GM21515 (cell line): ENCODE measurements around the gene FHOD3.

Experiments used
- ATAC-seq: cut with Tn5 transposase; IDR thresholded peaks from one replicate; pipeline ENCODE4 v1.9.1; 2021; ENCODE audit not compliant: unreplicated experiment

FHOD3 gene

DNA sequence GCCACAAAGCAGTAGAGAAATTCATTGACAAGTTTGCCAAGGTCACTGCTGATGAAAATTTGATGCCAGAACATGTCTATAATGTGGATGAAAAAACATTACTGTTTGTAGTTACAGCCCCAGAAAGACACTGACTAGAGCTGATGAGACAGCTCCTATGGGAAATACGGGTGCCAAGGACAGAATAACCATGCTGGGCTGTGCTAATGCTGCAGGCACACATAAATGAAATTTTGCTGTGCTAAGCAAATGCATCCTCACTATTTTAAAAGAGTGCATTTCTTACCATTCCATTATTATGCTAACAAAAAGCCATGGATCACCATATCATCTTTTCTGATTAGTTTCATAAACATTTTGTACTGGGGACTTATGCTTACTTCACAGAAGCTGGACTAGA, 208.2 kb downstream of the FHOD3 start:
- no peak for ATAC-seq

DNA sequence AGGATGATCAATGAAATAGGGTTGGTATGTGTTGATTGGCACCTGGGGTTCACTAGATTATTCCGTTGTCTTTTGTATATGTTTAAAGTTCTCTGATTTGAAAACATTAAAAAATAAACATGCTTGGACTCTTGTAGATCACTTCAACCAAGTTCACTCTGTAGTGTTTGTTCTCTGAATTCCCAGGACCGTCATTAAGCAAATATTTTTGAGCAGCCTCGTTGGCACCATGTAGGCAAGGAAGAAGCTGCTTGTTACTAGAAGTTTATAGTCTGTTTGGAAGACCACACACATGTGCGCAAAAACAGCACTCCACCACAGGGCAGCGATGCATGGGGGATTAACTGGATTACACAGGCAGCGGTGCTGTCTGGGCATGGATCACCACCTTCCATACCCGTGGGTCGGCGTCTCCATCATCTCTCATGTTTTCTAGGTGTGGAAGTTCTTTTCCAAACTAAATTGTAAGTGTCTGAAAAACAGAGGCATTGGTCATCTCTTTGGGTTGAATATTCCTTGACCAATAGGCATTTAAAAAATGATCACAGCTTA, 212.2 kb downstream of the FHOD3 start:
- ATAC-seq: no peak

DNA sequence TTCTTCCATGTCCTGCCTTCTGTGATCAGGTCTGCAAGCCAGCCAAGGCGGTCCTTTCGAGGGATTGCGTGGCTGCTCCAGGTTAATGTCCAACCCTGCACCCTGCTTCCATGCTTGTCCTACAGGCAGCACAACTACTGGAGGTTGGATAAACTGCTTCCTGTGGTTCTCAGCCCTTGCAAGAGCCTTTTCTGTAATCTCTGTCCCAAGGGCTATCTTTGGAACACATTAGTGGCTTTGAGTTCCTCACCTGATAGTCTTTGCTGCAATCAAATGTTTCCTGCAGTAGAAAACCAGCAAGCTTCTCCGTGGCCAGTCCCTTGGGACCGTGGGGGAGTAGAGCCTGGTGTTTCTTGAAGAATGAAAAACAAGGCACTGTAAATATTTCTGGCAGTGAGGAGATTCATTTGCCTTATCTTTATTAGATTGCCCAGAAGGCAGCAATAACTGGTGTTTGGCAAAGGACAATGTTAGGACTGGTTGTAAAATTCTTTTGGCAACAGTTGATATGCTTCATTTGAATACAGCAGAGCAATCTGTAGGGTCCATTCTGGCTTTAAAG, 214.4 kb downstream of the FHOD3 start:
- ATAC-seq: no peak

DNA sequence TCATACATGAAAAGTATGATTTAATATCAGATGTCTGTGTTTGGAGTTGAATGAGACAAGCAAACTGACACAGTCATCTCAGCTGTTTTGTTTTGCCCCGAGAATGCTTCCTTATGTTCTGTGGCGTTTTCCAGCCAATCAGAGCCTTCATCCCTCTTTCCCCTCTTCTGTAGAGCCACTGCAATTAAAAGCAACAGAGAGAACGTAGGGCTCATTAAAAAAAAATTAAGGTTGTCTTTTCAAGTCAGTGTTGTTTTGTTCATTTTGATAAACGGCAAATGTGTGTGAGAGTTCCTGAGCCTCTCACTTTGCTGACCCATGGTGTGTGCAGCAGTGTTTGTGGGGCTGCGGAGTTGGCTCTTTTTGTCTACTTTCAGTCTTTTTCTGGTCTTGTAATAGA, 216.0 kb downstream of the FHOD3 start:
- ATAC-seq: no peak

DNA sequence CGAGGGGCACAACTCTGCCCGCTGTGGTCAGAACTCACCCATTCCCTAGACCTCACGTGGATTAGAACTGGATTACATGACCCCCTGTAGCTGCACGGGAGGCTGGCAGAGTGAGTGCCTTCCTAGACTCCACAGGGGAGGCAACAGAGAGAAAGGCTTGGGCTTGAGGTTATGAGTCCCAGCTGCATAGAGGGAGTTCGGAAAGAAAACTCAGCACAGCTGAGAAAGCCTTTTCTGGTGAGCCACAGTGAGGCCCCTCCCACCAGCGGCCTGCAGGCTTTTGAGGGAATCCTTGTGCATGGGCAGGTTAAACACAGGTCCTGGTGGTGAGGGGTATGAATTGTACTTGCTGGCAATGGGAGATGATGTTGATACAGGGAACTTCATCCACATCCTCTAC, 217.3 kb downstream of the FHOD3 start:
- no peak for ATAC-seq

DNA sequence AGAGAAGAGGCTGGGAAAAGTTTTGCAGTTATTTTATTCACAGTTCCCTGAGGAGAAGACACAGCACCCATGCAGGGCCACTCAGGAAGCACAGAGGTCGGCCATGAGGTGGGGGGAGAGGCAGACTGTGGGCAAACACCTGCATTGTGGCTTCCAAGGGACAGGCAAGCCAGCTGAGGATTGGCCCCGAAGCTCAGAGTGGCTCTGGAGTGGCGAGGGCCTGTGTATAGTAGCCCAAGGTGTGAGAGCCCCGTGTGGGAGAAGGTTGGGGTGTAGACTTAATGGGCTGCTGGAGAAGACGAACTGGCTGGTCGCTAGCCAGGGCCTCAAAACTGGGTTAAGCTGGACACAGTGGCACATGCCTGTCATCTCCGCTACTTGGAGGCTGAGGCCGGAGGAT, 218.7 kb downstream of the FHOD3 start:
- ATAC-seq: no peak

DNA sequence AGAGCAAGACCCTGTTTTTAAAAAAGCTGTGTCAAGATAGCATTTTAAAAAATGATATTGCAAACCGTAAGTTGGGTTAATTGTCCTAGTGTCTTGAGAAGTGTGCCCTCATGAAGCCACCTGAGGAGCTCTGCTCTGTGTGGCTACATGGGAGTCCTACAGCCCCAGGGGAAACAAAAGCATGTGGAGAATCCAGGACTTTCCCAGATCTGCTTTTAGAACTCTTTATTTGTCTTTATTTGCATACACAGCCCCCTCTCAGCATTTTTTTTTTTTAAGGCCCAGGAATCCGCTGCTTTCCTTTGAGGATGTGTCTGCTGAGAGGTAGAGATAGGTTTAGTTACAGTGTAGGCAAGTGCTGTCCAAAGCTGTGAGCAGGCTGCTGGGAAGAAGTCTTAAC, 219.2 kb downstream of the FHOD3 start:
- ATAC-seq: no peak

DNA sequence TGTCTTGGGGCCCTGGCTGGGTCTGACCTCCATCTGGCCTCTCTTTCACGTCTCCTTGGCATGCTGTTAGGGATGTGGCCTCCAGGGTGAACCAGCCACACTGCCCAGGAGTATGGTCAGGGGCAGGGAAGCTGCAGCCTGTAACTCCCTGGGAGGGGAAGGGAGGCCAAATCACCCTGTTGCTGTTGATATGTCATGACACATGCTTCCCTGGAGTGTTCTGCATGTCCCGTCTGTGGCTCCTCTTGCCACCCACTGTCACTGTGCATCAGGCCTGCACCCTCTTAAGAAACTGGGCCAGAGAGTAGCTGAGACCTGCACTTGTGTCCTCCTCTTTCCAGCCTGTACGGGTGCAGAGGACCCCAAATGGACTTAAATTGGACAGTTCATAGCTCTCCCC, 221.3 kb downstream of the FHOD3 start:
- ATAC-seq: no peak

DNA sequence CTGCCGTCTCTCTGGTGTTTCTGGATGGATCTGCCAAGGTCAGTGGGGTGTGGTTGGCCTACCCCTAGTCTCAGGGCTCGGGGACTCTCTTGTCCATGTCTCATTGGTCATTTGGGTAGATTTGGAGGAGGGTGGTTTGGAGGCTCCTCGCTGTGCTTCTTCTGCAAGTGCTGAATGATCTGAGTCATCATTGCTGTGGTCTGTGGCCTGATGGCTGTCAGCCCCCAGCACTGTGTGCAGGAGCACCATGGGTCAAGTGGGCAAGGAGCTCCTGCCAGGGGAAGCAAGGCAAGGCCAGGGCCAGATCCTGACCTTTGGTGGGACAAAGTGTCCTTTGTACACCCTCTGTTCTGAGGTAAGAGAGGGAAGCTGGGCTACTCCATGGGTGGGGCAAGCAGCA, 221.8 kb downstream of the FHOD3 start:
- ATAC-seq: no peak

DNA sequence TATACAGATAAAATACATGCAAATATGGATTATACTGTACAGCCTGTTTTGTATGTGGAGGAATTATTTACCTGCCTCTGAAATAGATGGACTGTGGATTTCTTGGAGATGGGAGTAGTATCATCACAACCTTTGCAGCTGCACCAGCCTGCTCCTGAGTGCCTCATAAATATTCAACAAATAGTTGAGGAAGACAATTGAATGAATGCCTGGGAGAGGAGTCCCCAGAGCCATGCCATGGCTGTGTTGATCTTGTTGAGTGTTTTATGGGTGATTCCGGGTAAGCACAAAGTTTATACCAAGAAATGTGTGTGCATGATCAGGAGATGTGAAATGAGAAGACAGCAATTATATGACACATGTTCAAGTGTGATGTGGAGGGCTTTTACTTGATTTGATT, 225.0 kb downstream of the FHOD3 start:
- no peak for ATAC-seq

DNA sequence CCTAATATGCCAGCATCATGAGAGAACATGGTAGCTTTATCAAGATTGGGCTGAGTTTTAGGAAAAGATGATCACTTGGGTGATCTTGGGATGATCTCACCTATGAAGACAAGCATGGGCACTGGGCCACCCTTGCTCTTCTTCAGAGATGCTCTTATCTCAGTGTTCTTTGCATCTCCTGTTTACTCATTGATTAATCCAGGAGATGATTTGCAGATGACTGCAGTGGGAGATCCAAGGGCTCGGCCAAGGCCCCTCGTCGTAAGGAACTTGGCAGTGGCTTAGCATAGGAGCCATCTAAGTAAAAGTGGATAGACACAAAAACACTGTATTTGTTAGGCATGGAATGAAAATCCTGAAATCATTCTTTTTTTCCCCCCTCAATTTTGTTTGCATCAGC, 228.4 kb downstream of the FHOD3 start:
- no peak for ATAC-seq

DNA sequence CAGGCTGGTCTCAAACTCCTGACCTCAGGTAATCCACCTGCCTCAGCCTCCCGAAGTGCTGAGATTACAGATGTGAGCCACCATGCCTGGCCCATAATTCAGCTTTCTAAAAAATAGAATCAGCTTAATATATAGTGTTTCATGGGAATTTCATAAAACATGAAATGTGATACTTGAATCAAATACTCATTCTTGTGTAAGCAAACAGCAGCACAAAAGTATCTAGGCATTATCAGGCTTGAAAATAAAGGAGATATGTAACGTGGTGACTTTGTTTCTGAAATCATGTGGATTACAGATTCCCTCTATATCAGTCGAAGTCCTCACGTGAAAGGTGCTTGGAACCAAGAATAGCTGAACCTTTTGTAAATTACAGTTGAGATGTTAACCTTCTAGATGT, 229.1 kb downstream of the FHOD3 start:
- ATAC-seq: no peak

DNA sequence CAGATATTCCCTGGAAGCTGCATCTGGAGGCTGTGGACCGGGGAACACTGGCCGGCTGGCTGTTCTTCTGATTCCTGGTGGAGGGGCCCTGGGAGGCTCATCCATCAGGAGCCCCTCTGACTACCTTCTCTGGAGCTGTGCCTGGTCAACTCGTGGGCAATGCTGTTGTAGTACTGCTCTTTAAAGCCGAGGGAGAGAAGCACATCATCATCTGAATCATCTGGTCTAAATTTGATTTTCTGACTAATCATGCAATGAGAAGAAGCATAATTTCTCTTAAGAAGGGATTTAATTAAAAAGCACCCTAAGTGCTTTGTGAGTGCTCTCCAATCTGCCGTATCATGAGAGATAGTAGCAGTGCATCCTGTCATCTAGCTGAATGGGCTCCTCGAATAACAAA, 229.5 kb downstream of the FHOD3 start:
- no peak for ATAC-seq

DNA sequence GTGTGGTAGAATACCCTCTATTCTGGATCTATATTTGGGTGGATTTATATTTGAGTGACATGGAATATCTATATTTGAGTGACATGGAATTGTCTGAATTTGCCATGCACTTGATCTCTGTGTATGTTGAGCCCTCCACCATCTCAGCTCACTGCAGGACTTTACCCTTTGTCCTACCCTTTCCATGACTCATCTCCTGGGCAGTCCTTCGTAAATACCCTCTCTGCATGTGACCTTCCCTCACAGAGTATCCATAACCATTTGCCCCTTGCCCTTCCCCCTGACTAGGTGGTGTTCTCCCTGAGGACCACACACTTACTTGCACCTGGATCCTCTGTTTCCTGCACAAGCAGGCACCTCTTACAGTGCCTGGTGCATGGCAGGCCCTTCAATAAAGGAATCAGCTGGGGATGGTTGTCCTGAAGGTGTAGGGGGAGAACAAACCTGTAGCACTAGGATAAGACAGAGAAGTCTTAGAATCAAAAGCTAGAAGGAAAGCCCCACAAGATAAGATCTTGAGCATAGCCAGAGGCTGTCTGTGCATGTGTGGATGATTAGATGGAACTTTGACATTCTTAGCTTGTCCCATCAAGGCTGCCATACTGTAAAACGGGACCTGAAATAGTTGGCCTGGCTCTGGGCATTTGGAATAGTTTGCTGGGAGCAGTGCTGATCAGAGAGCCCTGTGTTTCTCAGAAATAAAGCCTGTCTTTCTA, 230.4 kb downstream of the FHOD3 start:
- ATAC-seq: no peak

DNA sequence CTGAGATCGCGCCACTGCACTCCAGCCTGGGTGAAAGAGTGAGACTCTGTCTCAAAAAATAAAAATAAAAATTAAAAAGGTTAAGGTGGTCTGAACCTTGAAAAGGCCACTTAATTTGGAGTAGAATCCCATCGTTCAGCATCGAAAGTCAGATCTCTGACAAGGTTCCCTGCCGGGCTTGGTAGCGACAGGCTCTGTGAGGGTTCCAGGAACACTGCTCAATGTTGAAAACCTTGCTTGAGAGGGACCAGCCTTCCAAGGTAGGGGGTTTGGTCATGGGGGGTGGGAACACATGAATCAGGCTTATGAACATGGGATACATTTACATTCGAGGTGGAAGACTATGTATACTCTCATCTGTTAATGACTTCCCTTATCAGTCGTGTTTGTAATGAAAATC, 232.2 kb downstream of the FHOD3 start:
- no peak for ATAC-seq

DNA sequence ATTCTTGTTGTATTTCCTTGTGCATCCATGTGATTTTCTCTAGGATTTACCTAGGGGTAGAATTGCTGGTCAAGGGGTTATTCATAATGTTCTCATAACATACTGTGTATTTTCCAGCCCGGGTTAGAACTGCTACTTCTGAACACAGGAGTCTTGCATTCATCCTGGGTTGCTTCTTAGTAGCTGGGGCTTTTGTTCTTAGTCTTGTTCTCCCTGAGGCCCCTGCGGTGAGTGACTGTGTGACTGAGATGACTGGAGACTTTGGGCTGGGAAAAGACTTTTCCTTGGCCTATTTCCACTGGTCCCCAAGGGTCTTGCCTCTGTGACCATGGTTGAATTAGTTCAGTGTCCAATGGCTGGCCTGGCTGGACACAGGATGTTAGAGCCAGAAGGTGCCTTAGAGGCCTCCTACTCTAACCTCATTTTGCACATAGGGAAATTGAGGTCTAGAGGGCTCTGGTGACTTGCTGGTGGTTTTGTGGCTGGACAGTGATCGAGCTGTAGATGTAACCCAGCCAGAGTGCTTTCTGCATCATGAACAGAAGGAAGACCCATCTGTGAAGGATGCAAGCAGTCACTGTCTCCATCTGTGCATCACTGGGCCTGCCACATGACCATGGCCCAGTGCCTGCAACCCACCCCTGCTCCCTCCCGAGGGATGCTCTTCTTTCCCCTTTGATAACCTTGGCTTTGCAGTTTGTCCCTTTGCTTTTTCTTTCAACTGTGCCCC, 233.3 kb downstream of the FHOD3 start:
- no peak for ATAC-seq

DNA sequence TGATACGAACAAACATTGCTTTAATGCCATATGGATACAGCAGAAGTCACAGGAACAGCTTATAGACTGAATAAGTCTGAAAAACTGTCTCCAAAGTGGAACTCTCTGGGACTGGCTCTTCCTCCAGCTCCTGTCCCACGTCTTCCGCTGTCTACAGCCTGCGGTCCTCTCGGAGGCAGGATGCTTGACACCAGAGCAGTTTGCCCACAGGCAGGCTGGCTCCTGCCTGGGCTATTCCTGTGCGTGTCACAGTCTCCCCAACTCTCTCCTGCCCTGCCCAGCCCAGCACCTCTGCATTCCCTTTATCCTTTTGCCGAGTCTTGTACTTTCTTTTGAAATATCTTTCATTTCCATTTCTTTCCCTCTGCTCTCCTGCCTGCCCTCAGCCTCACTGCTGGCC, 234.1 kb downstream of the FHOD3 start:
- ATAC-seq: no peak

DNA sequence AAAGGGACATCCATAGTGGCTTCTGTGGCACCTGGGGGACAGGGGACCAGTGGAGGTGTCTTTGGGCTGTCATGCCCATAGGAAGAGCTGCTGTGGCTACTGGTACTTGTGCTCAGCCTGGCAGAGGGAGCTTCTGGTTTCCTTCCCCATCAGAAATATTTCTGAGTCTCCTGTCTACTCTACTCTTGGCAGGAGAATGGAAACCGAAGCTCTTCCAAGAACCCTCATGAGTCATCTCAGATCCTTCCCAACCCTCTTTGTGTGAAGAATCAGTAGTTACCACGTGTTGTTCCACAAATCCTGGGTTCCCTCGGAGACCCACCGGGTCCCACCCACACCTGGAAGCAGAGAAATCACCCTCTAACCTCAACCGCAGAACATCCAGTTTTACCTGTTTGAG, 234.9 kb downstream of the FHOD3 start:
- no peak for ATAC-seq

DNA sequence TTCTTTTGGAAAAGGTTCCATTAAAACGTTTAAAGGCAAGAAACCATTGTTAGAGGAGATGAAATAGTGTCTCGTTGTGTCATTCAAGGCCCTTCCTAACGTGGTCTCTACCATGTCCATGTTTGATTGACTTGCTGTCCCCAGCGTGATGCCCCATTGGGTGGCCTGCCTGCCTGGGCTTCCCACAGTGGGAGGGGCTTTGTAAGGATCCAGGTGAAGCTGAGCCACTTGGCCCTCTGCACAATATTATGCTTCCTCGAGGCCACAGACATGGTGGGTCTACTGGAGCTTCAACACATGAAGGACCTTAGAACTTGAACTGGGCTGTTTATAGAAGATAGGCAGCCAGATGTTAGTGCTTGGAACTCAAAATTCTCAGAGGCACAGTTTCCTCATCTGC, 235.3 kb downstream of the FHOD3 start:
- ATAC-seq: no peak

DNA sequence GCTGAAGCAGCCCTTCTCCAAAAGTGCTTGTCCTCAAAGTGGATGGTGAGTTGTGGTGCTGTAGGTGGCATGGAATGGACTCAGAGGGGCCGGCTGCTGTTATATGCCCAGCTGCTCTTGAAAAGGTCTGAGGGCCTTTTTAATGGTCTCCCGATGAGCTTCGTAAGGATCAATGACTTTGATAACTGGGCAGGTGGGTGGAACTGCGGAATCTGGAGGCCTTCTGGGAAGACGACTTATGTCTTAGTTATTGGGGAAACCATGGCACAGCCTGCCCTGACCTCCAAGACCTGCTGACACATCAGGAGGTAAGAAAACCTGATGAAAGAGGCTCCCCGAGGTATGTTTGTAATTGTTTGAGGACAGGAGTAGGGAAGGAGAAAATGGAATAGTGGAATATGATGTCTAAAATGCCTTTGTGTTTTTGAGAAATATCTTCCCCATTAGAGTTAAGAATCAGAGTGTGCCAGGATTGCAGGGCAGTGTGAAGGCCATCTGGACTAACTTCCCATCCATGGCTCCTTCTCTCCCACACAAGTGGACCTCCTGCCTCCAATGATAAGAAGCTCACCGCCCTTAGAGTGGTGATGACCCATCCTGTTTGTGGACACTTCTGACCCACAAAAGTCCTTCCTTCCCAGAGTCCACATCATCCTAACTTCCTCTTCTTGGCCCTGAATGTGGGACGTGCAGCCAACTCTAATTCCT, 236.1 kb downstream of the FHOD3 start:
- ATAC-seq: no peak

DNA sequence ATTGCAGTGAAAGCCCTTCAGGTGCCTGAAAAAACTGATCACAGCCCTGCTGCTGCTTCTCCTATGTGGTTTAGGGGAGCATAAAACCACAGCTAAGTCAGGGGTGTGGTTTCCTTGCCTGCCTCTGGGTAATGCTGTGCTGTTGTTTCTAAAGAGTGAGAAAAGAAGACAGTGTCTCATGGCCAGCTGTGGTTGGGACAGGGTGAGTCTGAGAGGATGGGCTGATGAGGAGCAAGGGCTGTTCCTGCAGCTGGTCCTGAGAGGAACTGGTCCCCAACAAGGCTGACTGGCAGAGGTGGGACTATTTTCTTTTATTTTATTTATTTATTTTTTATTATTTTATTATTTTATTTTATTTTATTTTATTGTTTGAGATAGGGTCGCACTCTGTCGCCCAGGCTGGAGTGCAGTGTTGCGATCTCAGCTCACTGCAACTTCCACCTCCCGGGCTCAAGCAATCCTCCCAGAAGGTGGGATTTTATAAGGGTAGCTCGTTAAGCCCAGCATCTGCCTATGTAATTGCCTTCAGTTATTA, 236.7 kb downstream of the FHOD3 start:
- ATAC-seq: no peak
